Subcutaneous adipose tissue (tissue), 4 donors: ENCODE data around the gene PCDH9. TPM values are rescaled to one million over a fixed set of nuclear protein-coding genes. Genes with fewer than 3 reads are reported as not detected.

Experiments used
- total RNA-seq, 4 donors: library from RNA; depleted of rRNA; stranded (reverse); fragments of >200 nt; gene quantifications; one replicate each; pipeline ENCODE4 v1.1.0, GENCODE V29; 2016
- TF ChIP-seq, protein P1 (sequence below): fragments of 450-650 bp; IDR thresholded peaks from one replicate; pipeline ENCODE4 v1.5.1; 2016; ENCODE audit warnings: low read depth, mild to moderate bottlenecking, control low read depth, antibody characterized with exemption, moderate library complexity

PCDH9 gene
- total RNA-seq, 4 donors from 2014 or later, result 9.0 to 28.4 (median 12.0) TPM

DNA sequence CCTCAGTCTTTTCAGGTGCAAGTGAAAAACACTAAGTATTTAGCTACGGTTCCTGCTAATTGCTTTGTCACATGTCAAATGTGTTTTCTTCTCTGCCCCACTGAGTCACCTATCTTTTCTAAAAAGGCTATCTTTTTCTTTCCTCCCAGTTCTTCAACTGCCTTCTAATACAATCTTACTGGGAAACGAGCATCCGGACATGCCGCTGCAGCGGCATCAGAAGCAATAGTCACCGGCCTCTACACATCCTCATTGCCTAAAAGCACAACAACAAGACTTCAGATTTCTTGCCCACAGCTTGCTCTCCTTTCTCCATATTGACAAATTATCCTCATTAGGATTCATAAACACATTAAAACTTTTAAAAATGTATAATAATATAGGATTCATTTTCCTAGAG lies 1.2 kb downstream of the PCDH9 start:
- TF ChIP-seq, protein P1, sequence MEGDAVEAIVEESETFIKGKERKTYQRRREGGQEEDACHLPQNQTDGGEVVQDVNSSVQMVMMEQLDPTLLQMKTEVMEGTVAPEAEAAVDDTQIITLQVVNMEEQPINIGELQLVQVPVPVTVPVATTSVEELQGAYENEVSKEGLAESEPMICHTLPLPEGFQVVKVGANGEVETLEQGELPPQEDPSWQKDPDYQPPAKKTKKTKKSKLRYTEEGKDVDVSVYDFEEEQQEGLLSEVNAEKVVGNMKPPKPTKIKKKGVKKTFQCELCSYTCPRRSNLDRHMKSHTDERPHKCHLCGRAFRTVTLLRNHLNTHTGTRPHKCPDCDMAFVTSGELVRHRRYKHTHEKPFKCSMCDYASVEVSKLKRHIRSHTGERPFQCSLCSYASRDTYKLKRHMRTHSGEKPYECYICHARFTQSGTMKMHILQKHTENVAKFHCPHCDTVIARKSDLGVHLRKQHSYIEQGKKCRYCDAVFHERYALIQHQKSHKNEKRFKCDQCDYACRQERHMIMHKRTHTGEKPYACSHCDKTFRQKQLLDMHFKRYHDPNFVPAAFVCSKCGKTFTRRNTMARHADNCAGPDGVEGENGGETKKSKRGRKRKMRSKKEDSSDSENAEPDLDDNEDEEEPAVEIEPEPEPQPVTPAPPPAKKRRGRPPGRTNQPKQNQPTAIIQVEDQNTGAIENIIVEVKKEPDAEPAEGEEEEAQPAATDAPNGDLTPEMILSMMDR, result no peak

DNA sequence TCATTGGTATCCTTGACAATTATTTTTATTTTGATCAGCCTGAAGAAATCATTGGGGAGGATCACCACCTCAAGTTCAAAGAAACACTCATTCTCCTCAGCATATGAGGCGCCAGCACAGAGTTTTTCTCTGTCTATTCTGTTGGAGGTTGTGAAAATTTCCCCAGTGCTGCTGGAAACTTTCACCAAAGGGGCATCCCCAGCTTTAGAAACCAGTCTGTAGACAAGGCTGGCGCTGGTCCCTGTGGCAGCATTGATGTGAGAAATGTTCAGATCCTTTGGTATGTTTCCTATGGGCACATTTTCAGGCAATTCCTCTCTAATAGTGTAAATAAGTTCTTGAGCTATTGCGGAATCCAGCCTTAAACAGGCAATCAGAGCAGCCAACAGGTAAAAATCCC lies 2.1 kb downstream of the PCDH9 start:
- TF ChIP-seq, protein P1, result no peak

DNA sequence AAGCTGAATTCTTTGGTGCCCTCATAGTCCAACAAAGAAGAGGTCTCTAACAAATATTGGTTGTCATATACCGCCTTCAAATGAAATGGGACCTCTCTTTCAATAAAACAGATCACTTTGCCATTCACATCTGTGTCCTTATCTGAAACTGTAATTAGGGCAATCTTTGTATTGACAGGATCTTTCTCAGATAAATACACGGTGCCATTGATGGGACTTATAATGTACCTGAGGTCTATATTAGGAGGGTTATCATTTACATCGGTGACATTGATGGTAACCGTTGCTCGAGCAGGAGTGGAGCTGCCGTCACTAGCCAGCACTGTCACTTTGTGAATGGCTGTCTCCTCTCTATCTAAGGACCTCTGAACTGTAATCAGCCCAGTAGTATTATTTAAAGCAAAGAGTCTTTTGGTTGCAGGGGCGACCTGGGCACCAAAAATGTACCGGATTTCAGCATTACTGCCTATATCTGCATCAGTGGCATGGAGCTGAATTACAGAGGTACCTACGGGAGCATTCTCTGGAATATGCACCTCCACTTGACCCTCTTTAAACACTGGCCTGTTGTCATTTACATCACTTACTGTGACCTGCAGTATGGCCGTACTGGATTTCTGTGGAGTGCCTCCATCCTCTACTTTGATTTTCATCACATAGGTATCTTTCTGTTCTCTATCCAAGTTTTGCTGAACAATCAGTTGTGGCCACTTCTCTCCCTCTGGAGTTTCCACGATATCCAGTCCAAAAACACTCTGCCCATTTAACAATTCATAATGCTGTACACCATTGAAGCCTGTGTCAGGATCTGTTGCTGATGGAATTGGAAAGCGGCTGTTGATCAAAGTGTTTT lies 2.8 kb downstream of the PCDH9 start:
- TF ChIP-seq, protein P1, result no peak

DNA sequence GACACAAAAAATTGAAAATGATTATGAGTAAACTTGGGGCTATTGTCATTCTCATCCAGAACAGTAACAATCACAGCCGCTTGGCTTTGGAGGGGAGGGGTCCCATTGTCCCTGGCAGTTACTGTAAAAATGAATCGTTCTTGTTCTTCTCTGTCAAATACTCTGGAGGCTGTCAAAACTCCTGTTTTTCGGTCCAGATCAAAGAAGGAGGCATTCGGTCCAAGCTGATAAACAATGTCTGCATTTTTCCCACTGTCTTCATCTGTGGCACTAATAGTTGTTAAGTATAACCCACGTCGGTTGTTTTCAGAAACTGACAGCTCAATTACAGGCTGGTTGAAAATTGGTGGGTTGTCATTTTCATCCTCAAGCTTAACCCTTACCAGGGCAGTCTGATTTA lies 3.4 kb downstream of the PCDH9 start:
- TF ChIP-seq, protein P1, result no peak

DNA sequence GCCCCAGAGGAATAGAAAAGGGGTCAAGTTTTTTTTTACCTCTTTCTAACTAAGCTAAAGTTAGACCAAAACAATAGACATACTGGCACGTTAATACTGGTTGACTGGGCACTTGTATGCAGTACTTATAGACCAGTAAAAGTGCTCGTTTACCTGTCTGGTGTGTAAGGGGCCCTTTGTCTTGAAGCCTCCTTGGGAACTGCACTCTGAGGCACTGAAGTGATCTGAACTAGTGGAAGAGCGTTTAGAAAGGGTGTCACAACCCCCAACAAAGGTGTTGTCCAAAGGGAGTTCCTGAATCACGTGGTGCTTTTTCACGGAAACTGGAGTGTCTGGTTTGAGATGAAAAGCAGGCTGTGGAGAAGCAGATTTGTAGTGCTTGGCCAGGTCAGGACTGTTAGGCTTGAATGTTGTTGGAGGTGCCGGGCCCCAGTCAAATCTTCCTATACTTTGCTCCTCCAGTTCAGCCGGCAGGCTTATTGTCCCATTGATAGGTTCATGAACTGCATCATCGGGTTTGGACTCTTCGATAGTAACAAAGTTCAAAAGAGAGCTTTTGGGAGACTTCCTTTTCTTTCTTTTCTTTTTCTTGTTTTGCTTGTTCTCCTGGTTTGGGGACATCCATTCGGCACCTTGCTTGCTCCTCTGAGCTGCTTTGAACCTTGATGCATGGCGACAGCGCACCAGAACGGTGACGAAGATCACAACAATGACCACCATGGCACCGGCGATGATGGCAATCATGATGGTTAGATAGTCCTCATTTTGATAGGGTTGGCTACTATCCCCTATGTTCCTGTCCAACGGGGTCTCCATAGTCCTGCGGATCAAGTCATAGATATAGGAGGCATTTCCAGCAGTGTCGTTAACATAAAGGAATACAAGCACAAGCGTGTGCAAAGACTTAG lies 4.6 kb downstream of the PCDH9 start:
- TF ChIP-seq, protein P1, result no peak

DNA sequence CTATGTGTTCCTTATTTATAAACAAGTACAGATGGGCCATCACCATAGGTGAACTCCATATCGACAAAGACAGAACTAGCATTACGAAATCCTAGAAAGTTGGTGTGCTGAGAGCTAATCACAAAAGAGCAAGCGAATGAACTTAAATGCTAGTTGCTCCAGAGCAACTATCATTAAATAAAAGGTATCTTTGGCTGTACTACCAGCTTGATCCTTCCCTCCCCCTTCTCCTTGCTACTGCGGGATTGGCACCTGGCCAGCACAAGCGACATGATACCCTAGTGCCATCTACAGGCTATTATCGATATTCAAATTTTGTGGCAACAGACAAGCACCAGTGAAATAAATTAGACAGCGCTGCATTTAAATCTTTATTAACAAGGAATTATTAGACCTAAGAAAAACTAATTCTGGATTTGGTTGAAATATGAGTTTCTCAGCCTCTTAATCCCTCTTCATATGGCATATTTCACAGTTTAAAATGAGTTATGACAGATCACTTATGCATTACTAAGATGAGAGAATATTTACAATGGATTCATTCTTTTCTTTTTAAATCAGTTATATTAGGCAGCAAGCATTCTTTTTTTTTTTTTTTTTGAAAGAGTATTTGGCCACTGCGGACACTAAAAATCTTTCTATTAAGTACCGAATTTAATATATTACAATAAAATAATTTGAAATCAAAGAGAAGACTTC lies 5.8 kb downstream of the PCDH9 start:
- TF ChIP-seq, protein P1, result no peak
